ENCODE data around the gene CPOX.
A peak's percentile ranks its signal among the peaks of the same experiment; 100 is the strongest.
"Not testable (repeated sequence)": the region's sequence is repeated elsewhere in the genome, so short reads cannot be mapped to it uniquely, and the experiment has no call there.

The CPOX gene

GRCh38 chr3:98593046-98593936, at the start of gene CPOX:
Gene CPOX (minus strand): TSS chr3:98593611. CDS start chr3:98593504, 107 bp downstream.
- DNase-seq, result peak; percentile 83 to 92

DNA sequence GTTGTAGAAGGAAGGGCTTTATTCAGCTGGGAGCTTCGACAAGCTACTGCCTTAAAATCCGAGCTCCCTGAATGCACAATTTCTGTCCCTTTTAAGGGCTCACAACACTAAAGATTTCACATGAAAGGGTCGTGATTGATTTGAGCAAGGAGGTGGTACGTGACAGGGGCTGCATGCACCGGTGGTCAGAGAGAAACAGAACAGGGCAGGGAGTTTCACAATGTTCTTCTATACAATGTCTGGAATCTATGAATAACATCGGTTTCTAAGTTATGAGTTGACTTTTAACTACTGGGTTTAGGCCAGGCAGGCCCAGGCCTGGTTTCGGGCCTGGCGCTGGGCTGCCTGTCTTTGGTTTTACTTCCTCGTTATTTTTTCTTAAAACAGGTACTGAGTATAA, 49.4 kb upstream of the CPOX start:
- not testable (repeated sequence) for DNase-seq

- DNase-seq, result not testable (repeated sequence)
These were observed 48.3 kb upstream of the CPOX start for GRCh38 chr3:98641756-98642155.

GRCh38 chr3:98638515-98638914, 45.1 kb upstream of the CPOX start:
- DNase-seq, result not testable (repeated sequence)

DNA sequence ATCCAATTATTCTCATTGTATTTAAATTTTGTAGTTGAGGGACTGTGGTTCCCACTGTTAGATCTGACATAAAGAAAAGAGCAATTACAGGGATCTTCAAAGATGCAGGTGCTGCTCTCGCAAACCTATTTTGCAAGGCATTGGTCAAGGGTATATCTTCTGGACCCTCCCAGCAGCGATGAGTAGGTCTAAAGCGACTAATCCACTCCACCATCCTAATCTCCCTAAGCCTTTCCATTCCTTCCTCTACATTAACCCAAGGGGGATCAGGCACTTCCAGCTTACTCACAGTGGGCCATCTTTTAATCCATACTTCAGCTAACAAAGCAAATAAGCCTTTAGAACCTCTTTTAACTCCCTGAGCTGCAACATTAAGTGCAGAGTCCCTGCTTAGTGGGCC, 37.0 kb upstream of the CPOX start:
- no peak for DNase-seq

DNA sequence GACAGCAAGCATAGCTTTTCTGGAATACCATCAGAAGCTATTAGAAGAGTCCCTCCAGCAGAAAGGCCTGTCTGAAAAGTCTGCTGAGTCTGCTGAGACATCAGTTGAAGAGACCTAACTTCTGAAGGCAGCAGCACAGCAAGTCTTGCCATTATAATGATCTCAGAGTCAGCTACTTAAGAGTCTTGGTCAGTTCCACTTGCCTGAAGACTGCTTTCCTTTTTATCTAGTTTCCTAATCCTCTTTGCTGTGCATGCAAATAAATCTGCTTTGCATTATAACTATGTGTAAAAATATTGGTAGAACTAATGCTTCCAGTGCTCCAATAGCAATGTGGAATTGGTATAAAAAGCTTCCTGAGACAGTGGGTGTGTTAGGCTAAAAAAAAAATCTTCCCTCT, 34.9 kb upstream of the CPOX start:
- peak; percentile 32 to 34 for DNase-seq

- no peak for DNase-seq
These were observed 32.7 kb upstream of the CPOX start for GRCh38 chr3:98626151-98626550.

- DNase-seq, result no peak
These were observed 30.3 kb upstream of the CPOX start for GRCh38 chr3:98623572-98624280.

DNA sequence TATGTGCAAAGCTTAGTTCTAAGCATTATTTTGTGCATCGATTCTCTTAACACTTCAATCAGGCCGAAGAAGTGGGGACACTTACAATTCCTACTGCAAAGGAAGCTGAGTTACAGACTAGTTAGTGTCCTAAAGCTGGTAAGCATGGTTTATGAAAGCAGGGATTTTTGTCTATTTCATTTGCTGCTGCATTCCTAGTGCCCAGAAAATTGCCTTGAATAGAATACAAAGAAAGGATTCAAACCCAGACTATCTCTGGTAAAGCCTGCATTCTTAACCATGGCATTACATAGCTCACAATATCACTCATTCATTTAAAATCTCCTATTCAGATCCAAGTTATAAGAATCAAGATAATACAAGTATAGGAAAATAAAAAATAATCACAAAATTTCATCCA, 24.4 kb upstream of the CPOX start:
- DNase-seq, result no peak

GRCh38 chr3:98613616-98614015, 20.2 kb upstream of the CPOX start:
- DNase-seq, result no peak

DNA sequence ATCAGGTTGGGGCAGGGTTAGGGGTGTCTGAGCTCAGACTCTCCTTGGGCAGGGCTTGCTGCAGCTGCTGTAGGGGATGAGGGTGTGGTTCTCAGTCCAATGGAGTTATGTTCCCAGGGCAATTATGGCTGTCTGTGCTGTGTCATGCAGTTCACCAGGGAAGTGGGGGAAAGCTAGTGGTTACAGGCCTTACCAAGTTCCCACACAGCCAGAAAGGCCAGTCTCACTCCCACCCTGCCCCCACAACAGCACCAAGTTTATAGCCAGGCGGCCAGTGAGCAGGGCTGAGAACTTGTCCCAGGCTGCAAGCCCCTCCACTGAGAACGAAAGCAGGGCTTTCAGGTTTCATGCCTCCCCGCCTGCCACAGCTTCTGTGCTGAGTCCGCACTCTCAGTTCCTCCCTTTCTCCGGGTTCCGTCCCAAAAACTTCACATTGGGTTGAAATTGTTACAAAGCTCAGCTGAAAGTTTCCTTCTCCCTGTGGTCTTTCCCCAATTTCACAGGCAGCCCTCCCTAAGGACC, 19.6 kb upstream of the CPOX start:
- no peak for DNase-seq

DNA sequence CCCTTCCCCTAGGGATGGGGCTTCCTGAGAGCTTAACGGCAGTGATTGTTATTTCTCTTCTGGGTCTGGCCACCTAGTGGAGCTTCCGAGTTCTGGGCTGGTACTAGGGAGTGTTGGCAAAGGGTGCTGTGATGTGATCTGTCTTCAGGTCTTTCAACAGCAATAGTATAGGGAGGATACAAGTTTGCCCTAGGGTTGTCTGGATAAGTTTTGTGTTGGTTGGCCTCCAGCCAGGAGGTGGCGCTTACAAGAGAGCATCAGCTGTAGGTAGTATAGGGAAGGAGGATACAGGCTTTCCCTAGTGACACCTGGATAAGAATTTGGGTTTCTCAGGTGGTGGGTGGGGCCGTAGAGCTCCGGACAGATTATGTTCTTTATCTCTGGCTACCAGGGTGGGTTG, 19.2 kb upstream of the CPOX start:
- DNase-seq, result peak in 1 of 2 experiments; percentile 6

- DNase-seq, result no peak
These were observed 14.6 kb upstream of the CPOX start for GRCh38 chr3:98608029-98608428.

DNA sequence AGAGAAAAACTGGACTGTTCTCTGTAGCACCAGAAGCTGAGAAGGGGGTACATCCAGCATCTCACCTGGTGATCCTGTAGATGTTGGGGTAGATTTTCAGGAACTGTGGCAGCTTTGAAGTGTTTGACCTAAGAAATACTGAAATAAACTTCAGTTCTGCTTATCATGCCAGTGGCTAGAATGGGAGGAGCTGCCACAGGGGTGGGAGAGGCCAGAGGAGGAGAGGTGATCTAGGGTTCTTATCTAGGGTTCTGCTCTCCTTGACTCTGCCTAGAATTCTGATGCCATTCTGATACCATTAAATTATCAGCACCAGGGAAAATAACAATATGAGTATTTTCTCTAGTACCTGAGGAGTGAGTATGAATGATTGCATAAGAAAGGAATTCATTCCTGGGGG, 10.2 kb upstream of the CPOX start:
- no peak for DNase-seq

DNA sequence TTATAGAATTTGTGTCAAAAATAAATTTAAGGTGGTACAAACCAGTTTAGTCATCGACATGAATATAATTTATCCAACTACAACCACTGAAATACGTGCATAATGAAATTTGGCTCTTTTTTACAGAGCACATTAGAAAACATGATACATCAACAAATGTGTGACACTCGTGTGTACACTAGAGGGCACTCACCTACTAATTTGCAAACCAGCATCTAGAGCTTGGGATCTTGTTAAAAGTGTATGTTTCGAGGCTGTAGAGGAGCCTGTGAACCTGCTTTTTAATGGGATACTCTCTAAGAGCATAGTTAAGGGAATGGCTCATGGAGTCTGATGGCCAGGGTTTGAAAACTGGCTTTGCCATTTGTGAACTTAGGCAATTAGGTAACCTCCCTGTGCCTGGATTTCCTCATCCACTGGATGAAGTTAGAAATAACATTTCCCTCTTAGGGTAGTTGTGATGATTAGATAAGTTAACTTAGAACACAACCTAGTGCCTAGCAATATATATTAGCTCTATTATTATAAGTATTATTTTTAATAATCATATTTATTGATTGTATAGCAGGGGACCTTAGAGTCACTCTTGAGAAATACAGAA, 8.8 kb upstream of the CPOX start:
- peak; percentile 27 to 76 for DNase-seq

GRCh38 chr3:98601180-98601579, 7.8 kb upstream of the CPOX start:
- DNase-seq, result no peak

GRCh38 chr3:98600412-98601095, 7.1 kb upstream of the CPOX start:
- no peak for DNase-seq

DNA sequence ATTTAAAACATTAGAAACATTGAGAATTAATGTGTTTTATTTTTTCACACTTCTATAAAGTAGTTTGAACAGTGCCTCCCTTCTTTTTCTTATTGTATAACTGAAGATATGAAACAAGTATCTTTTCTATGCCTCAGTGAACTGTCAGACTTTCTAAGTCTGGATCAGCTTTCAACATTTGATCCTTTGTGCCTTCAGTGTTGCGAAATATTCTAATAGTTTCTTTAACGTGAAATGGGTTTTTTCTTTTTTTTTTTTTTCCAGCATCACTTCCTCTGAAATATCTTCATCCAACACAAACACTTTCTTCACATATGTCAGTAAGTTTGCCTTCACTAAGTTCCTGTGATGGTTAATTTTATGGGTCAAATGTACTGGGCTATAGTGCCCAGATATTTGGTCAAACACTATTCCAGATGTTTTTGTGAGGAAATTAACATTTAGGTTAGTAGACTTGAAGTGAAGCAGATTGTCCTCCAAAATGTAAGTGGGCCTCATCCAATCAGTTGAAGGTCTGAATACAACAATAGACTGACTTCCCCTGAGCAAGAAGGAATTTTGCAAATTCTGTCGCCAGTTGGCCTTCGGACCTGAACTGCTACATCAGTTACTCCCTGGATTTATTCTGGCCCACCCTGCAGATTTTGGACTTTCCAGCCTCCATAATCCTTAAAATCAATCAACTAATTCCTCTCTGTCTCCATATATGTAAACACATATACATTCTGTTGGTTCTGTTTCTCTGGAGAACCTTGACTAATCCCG, 6.4 kb upstream of the CPOX start:
- DNase-seq, result no peak

GRCh38 chr3:98598492-98598891, 5.1 kb upstream of the CPOX start:
- no peak for DNase-seq

GRCh38 chr3:98596541-98597500, 3.4 kb upstream of the CPOX start:
- DNase-seq, result peak in 1 of 2 experiments; percentile 52

GRCh38 chr3:98596087-98596486, 2.7 kb upstream of the CPOX start:
- no peak for DNase-seq
